Measurements from ENCODE around the gene SLC6A12. TPM values are rescaled to one million over a fixed set of nuclear protein-coding genes. Genes with fewer than 3 reads are reported as not detected.

Gene SLC6A12
- polyA plus RNA-seq, 1 of the 3 experiments (the other 2 are of a cell fraction): 0.02 TPM

GRCh38 chr12:154058-154457, 59.9 kb downstream of the SLC6A12 start:
- H3K27me3 ChIP-seq (ENCODE audit: insufficient read depth): no peaks in the 10 kb centered on the region
- H3K9me2 ChIP-seq: no peaks in the 10 kb centered on the region
- ChIA-PET CTCF (interaction anchor here (0.8 to 3.0 kb wide), 11 partner anchors 10 to 68 kb away, joined by 3 to 29 read pairs (median 15); no protein-coding TSS in a partner anchor), POLR2A (no interaction called here)
- no peaks in the 10 kb centered on the region for H3F3A ChIP-seq (replicated peaks; ENCODE audit: insufficient read depth)
- no peaks in the 10 kb centered on the region for H4K20me1 ChIP-seq (ENCODE audit: insufficient read depth)
- WGBS (ENCODE audit: low lambda C conversion rate): 81% methylated on average over 11 of the region's 12 CpGs
- no peak for DNase-seq
- H3K9me3 ChIP-seq: no peaks in the 10 kb centered on the region
- no peak overlapping the region for H3K4me2 ChIP-seq
- no peaks in the 10 kb centered on the region for H3K79me2 ChIP-seq (ENCODE audit: insufficient read depth)
- no peak overlapping the region for H3K4me3 ChIP-seq (ENCODE audit: low read depth in 2 of 2, low read length in 1 of 2)
- H3K4me1 ChIP-seq (ENCODE audit: control insufficient read depth in 1 of 2, insufficient read depth in 2 of 2, low read depth in 1 of 2, low read length in 1 of 2): peaks cover 0 to 13% of the 10 kb centered on the region in 2 experiments; a peak in 1 of 4 replicates
- no peaks in the 10 kb centered on the region for H3K36me3 ChIP-seq (replicated peaks in 1 of 2; ENCODE audit: control insufficient read depth in 1 of 2, insufficient read depth in 2 of 2, low read length in 1 of 2)
- TF ChIP-seq FOXJ3 (CRISPR knock-in tag; IDR thresholded peaks at IDR 0.05): no peak
- no peak for TF ChIP-seq JUND (IDR thresholded peaks at IDR 0.05)
- no peak for TF ChIP-seq NRF1 (IDR thresholded peaks at IDR 0.05; ENCODE audit: low read depth, low read length)
- no peak for TF ChIP-seq FOXM1 (IDR thresholded peaks at IDR 0.05; ENCODE audit: low read depth)
- TF ChIP-seq TCF12 (IDR thresholded peaks at IDR 0.05): no peak
- no peak for TF ChIP-seq GABPA (IDR thresholded peaks at IDR 0.05; ENCODE audit: low read depth)
- TF ChIP-seq USF1 (IDR thresholded peaks at IDR 0.05; ENCODE audit: borderline replicate concordance, low read depth): no peak
- TF ChIP-seq POLR2AphosphoS5 (IDR thresholded peaks at IDR 0.05; ENCODE audit: low read depth, low read length): no peak
- no peak for TF ChIP-seq USF2 (IDR thresholded peaks at IDR 0.05; ENCODE audit: borderline replicate concordance, low read depth, low read length)
- no peak for TF ChIP-seq SMC3 (IDR thresholded peaks at IDR 0.05; ENCODE audit: low read depth, low read length)
- no peak for TF ChIP-seq TEAD4 (IDR thresholded peaks at IDR 0.05; ENCODE audit: borderline replicate concordance, insufficient read depth)
- no peak for TF ChIP-seq MAX (IDR thresholded peaks at IDR 0.05; ENCODE audit: low read depth)
- no peak for TF ChIP-seq CHD2 (IDR thresholded peaks at IDR 0.05; ENCODE audit: low read length, partially characterized antibody)
- TF ChIP-seq GATA2 (CRISPR knock-in tag; IDR thresholded peaks at IDR 0.05): no peak
- TF ChIP-seq REST (IDR thresholded peaks at IDR 0.05; ENCODE audit: low read depth, low read length): no peak
- TF ChIP-seq FOSL2 (IDR thresholded peaks at IDR 0.05; ENCODE audit: borderline replicate concordance, low read depth): no peak
- no peak overlapping the region for H2AFZ ChIP-seq (ENCODE audit: low read depth)
- H3K27ac ChIP-seq (ENCODE audit: low read depth in 2 of 2, low read length in 1 of 2): no peak overlapping the region
- H3K9ac ChIP-seq: no peak overlapping the region
